CD14-positive monocyte (primary cell): Measurements from ENCODE around the gene TSPAN33. TPM values are rescaled to one million over a fixed set of nuclear protein-coding genes. Genes with fewer than 3 reads are reported as not detected.

Source experiments
- DNase-seq, 3 donors: peaks; one replicate each; pipeline ENCODE4 v3.0.0-alpha.2; 2011 to 2022
- H2AFZ ChIP-seq: 2 replicates; pipeline ENCODE4 v1.6.0; 2012; ENCODE audit warnings: mild to moderate bottlenecking, low read depth, low read length, inconsistent platforms; ENCODE audit not compliant: insufficient read depth, poor library complexity, severe bottlenecking
- H3K27ac ChIP-seq, 2 donors: 1 replicate in 1 of 2; 2 replicates in 1 of 2; pipeline ENCODE4 v1.5.1; 2012 to 2013; ENCODE audit warnings: low read length in 2 of 2, control low read depth in 1 of 2, inconsistent platforms in 1 of 2, low read depth in 1 of 2, mild to moderate bottlenecking in 1 of 2
- H3K27me3 ChIP-seq, 2 donors: one replicate each; pipeline versions ENCODE4 v1.6.0 to v1.6.1; 2011 to 2013; ENCODE audit warnings: low read length in 2 of 2; ENCODE audit not compliant: control insufficient read depth in 2 of 2, insufficient read depth in 2 of 2
- H3K36me3 ChIP-seq, 2 donors: replicated peaks in 1 of 2; 1 replicate in 1 of 2; 2 replicates in 1 of 2; pipeline versions ENCODE4 v1.5.1 to v1.6.1; 2012 to 2013; ENCODE audit warnings: low read length in 2 of 2, control low read depth in 1 of 2, inconsistent platforms in 1 of 2, mild to moderate bottlenecking in 1 of 2; ENCODE audit not compliant: insufficient read depth in 2 of 2, control insufficient read depth in 1 of 2
- H3K4me1 ChIP-seq, 2 donors: 1 replicate in 1 of 2; 2 replicates in 1 of 2; pipeline versions ENCODE4 v1.5.1 to v1.6.1; 2012 to 2013; ENCODE audit warnings: low read length in 2 of 2, control low read depth in 1 of 2, inconsistent platforms in 1 of 2, mild to moderate bottlenecking in 1 of 2, moderate library complexity in 1 of 2; ENCODE audit not compliant: insufficient read depth in 2 of 2, control insufficient read depth in 1 of 2
- H3K4me2 ChIP-seq: replicated peaks from 2 replicates; pipeline ENCODE3; 2012; ENCODE audit warnings: low read length, moderate library complexity, mild to moderate bottlenecking; ENCODE audit not compliant: poor library complexity, severe bottlenecking; ENCODE audit errors: extremely low read depth
- H3K4me3 ChIP-seq, 3 experiments: fragments of 200-600 bp in 1 of 3; sonication (generic) in 1 of 3; replicated peaks in 1 of 3; 1 replicate in 2 of 3; 2 replicates in 1 of 3; pipeline ENCODE4 v1.5.1; 2011 to 2013; ENCODE audit warnings: low read length in 3 of 3, mild to moderate bottlenecking in 3 of 3, control low read depth in 2 of 3, low read depth in 2 of 3, inconsistent platforms in 1 of 3, moderate library complexity in 1 of 3
- H3K79me2 ChIP-seq: 2 replicates; pipeline ENCODE4 v1.6.0; 2012; ENCODE audit warnings: mild to moderate bottlenecking, control low read depth, inconsistent platforms, low read length, moderate library complexity; ENCODE audit not compliant: insufficient read depth
- H3K9ac ChIP-seq: 2 replicates; pipeline ENCODE4 v1.6.0; 2017; ENCODE audit warnings: low read length, mild to moderate bottlenecking; ENCODE audit not compliant: insufficient read depth, poor library complexity, severe bottlenecking
- H3K9me3 ChIP-seq, 2 donors: replicated peaks in 1 of 2; 1 replicate in 1 of 2; 2 replicates in 1 of 2; pipeline versions ENCODE4 v1.5.1 to v1.6.1; 2012 to 2013; ENCODE audit warnings: low read length in 2 of 2, control low read depth in 1 of 2; ENCODE audit not compliant: control insufficient read depth in 1 of 2, insufficient read depth in 1 of 2
- H4K20me1 ChIP-seq: 2 replicates; pipeline ENCODE4 v1.6.0; 2012; ENCODE audit warnings: mild to moderate bottlenecking, low read length, control low read depth, moderate library complexity; ENCODE audit not compliant: insufficient read depth
- H3K27ac Mint-ChIP-seq, 7 donors: one replicate each; pipeline ENCODE4 v1.8.0; 2020; ENCODE audit warnings: mild to moderate bottlenecking in 7 of 7, mixed read lengths in 7 of 7, moderate library complexity in 6 of 7, inconsistent platforms in 2 of 7
- H3K27me3 Mint-ChIP-seq, 3 donors: one replicate each; pipeline ENCODE4 v1.8.0; 2021 to 2022; ENCODE audit warnings: low read depth in 3 of 3, mild to moderate bottlenecking in 3 of 3, mixed read lengths in 3 of 3, moderate library complexity in 3 of 3, inconsistent platforms in 1 of 3
- H3K36me3 Mint-ChIP-seq, 2 donors: one replicate each; pipeline ENCODE4 v1.8.0; 2020; ENCODE audit warnings: mixed read lengths in 2 of 2, inconsistent platforms in 1 of 2, mild to moderate bottlenecking in 1 of 2
- H3K4me1 Mint-ChIP-seq: one replicate; pipeline ENCODE4 v1.8.0; 2020; ENCODE audit warnings: mild to moderate bottlenecking, mixed read lengths
- H3K4me3 Mint-ChIP-seq, 2 donors: one replicate each; pipeline ENCODE4 v1.8.0; 2020; ENCODE audit warnings: mild to moderate bottlenecking in 2 of 2, mixed read lengths in 2 of 2, moderate library complexity in 1 of 2
- H3K9me3 Mint-ChIP-seq, 7 donors: one replicate each; pipeline ENCODE4 v1.8.0; 2020 to 2022; ENCODE audit warnings: mixed read lengths in 7 of 7, mild to moderate bottlenecking in 6 of 7, moderate library complexity in 6 of 7, inconsistent platforms in 2 of 7
- CTCF ChIP-seq: fragments of 200-600 bp; IDR thresholded peaks from one replicate; pipeline ENCODE4 v1.8.0; 2022; ENCODE audit warnings: antibody characterized with exemption, mild to moderate bottlenecking
- WGBS: methylation state at CpG from one replicate; pipeline ENCODE4 v1.1.5; 2013; ENCODE audit warnings: missing lambda C conversion rate; ENCODE audit not compliant: insufficient coverage; 5-methylcytosine and 5-hydroxymethylcytosine counted together
- intact Hi-C, 2 donors: fragments of 100-400 bp; cut with micrococcal nuclease; formaldehyde crosslinking; loops; one replicate each; pipeline versions ENCODE4 v1.15.0 to v1.15.1; 2023
- polyA plus RNA-seq, 3 donors: library from polyadenylated mRNA; depleted of rRNA in 1 of 3; unstranded in 2 of 3; stranded (reverse) in 1 of 3; fragments of 300-500 nt in 2 of 3; fragments of >200 nt in 1 of 3; fragmentation: Illumina TruSeq in 2 of 3; gene quantifications; 1 replicate in 2 of 3; 2 replicates in 1 of 3; pipeline ENCODE4 v1.2.3, GENCODE V29; 2012 to 2021

TSPAN33 gene
- polyA plus RNA-seq, 3 donors: 2.9 to 7.5 (median 4.4) TPM

DNA sequence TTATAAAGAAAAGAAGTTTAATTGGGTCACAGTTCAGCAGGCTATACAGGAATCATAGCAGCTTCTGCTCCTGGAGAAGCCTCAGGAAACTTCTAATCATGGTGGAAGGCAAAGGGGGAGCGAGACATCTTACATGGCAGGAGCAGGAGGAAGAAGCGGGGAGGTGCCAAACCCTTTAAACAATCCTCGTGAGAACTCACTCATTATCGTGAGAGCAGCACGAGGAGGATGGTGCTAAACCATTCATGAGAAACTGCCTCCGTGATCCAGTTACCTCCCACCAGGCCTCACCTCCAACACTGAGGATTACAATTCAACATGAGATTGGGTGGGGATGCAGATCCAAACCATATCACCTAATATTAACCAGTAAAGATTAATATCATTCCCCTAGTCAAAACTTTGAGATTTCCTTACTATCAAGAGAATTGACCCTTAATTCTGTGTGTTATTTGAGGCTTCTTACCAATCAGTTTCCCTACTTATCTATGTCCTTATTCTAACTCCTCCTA lies 42.3 kb downstream of the TSPAN33 start:
- Mint-ChIP-seq H3K36me3 (peaks cover 4 to 12% of the 10 kb centered on the region in 2 donors), H3K27me3 (peaks cover 44 to 47% (median 47%) of the 10 kb centered on the region in 3 donors), H3K9me3 (peaks cover 0 to 8% (median 7%) of the 10 kb centered on the region in 7 donors), H3K4me1 (peaks cover 29% of the 10 kb centered on the region), H3K27ac (no peak overlapping the region), H3K4me3 (no peak overlapping the region)
- H3K4me1 ChIP-seq: peaks cover 15 to 18% of the 10 kb centered on the region in 2 donors
- no peak overlapping the region for H3K9ac ChIP-seq
- H3K4me3 ChIP-seq: no peak overlapping the region
- TF ChIP-seq CTCF: no peak
- WGBS: 100% methylated on average over 1 of the region's 6 CpGs
- intact Hi-C loops: no loop called here
- no peaks in the 10 kb centered on the region for H3K79me2 ChIP-seq
- H3K9me3 ChIP-seq: peaks cover 0 to 3% of the 10 kb centered on the region in 2 donors
- H3K27me3 ChIP-seq: peaks cover 32 to 43% of the 10 kb centered on the region in 2 donors
- no peak overlapping the region for H3K4me2 ChIP-seq
- H2AFZ ChIP-seq: no peak overlapping the region
- DNase-seq: no peak
- no peaks in the 10 kb centered on the region for H3K36me3 ChIP-seq
- H3K27ac ChIP-seq: no peak overlapping the region
- no peaks in the 10 kb centered on the region for H4K20me1 ChIP-seq

GRCh38 chr7:129187681-129188371 lies 43.3 kb downstream of the TSPAN33 start:
- H3K4me3 Mint-ChIP-seq: peak overlapping the region; percentile 83 to 84
- peaks cover 0 to 8% (median 7%) of the 10 kb centered on the region in 7 donors for H3K9me3 Mint-ChIP-seq
- DNase-seq: no peak
- peak overlapping the region; percentile 89 for H2AFZ ChIP-seq
- H3K27ac ChIP-seq: no peak overlapping the region
- H3K4me1 ChIP-seq: peaks cover 12 to 18% of the 10 kb centered on the region in 2 donors
- no peaks in the 10 kb centered on the region for H3K79me2 ChIP-seq
- peaks cover 0 to 3% of the 10 kb centered on the region in 2 donors for H3K9me3 ChIP-seq
- H3K4me2 ChIP-seq: peak overlapping the region; percentile 90
- peak overlapping the region; percentile 61 for H3K9ac ChIP-seq
- H3K4me3 ChIP-seq: peak overlapping the region in 2 of 3 experiments; percentile 28 to 78
- peaks cover 4 to 12% of the 10 kb centered on the region in 2 donors for H3K36me3 Mint-ChIP-seq
- H3K27me3 Mint-ChIP-seq: peaks cover 43 to 54% (median 49%) of the 10 kb centered on the region in 3 donors
- TF ChIP-seq CTCF: no peak
- peak overlapping the region in 1 of 7 donors; percentile 20 for H3K27ac Mint-ChIP-seq
- peaks cover 21% of the 10 kb centered on the region for H3K4me1 Mint-ChIP-seq
- intact Hi-C loops: no loop called here
- H4K20me1 ChIP-seq: no peaks in the 10 kb centered on the region
- peaks cover 35 to 43% of the 10 kb centered on the region in 2 donors for H3K27me3 ChIP-seq
- whole genome bisulfite sequencing: 28% methylated on average over 12 of the region's 14 CpGs
- no peaks in the 10 kb centered on the region for H3K36me3 ChIP-seq
